NT2/D1 (cell line): Measurements from ENCODE around the gene TNFRSF1B.

ENCODE experiments used
- YY1 ChIP-seq: IDR thresholded peaks from 2 replicates; pipeline ENCODE4 v1.6.1; 2011; ENCODE audit not compliant: insufficient read length, insufficient read depth
- ZNF274 ChIP-seq: IDR thresholded peaks from 2 replicates; pipeline ENCODE4 v1.6.1; 2011; ENCODE audit warnings: mild to moderate bottlenecking, low read depth, low read length

DNA sequence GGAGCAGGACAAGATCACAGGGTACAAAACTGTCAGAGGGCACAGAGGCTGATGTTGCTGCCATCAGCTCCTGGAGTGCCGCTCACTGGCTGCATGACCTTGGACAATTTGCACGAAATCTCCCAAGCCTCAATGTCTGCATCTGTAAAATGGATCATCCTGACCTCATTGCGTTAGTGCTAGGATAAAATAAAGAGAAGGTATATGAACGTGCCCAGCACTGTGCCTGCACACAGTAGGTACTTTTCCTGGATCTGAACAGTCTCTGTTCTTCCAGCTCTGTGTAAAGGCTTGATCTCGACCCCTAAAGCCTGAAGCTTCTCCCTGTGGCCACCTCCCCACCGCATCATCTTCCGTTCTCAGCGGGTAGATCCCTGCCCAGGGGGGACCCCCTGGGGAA is 12.9 kb downstream of the TNFRSF1B start:
- no peak for TF ChIP-seq YY1
- no peak for TF ChIP-seq ZNF274
